ENCODE measurements around the gene MYCBP2. TPM values are rescaled to one million over a fixed set of nuclear protein-coding genes. Genes with fewer than 3 reads are reported as not detected.

Gene MYCBP2
- total RNA-seq, 6 donors from 2014 or later, result 83.3 to 288 (median 127) TPM

DNA sequence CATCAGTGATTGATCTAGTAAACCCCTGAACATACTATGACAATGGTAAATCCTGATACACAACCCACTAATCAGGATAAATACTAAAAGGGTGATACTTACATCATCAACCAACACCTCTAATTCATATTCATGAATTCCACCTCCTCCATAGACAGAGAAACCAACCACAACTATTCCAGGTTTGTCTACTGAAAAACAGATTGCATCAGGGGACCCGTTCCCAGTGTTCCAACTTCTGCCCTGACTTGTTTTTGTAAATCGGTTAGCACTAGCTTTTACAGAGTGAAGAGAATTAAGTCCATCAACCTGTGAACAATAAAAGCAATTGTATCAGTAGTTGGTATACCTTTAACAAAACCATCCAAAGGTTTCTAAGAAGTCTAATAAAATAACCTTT is 149.2 kb downstream of the MYCBP2 start:
- H3K27ac ChIP-seq, result no peak overlapping the region
- no peaks in the 10 kb centered on the region for H3K4me1 ChIP-seq
- no peak overlapping the region for H3K4me3 ChIP-seq
- ATAC-seq (ENCODE audit: low FRiP score in 2 of 2) (no peak), DNase-seq (no peak)
- no peaks in the 10 kb centered on the region for H3K9me3 ChIP-seq
- TF ChIP-seq, protein P1, sequence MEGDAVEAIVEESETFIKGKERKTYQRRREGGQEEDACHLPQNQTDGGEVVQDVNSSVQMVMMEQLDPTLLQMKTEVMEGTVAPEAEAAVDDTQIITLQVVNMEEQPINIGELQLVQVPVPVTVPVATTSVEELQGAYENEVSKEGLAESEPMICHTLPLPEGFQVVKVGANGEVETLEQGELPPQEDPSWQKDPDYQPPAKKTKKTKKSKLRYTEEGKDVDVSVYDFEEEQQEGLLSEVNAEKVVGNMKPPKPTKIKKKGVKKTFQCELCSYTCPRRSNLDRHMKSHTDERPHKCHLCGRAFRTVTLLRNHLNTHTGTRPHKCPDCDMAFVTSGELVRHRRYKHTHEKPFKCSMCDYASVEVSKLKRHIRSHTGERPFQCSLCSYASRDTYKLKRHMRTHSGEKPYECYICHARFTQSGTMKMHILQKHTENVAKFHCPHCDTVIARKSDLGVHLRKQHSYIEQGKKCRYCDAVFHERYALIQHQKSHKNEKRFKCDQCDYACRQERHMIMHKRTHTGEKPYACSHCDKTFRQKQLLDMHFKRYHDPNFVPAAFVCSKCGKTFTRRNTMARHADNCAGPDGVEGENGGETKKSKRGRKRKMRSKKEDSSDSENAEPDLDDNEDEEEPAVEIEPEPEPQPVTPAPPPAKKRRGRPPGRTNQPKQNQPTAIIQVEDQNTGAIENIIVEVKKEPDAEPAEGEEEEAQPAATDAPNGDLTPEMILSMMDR (IDR thresholded peaks at IDR 0.05), result no peak
- TF ChIP-seq POLR2AphosphoS5 (IDR thresholded peaks at IDR 0.05), result no peak
- no peak for TF ChIP-seq EP300 (IDR thresholded peaks at IDR 0.05)
- no peak for TF ChIP-seq POLR2A (IDR thresholded peaks at IDR 0.05)
- 95 to 98% methylated on average over 2 of the region's 2 CpGs for WGBS, 2 donors
- no peaks in the 10 kb centered on the region for H3K27me3 ChIP-seq
- peaks cover 12 to 99% (median 58%) of the 10 kb centered on the region in 4 donors for H3K36me3 ChIP-seq

DNA sequence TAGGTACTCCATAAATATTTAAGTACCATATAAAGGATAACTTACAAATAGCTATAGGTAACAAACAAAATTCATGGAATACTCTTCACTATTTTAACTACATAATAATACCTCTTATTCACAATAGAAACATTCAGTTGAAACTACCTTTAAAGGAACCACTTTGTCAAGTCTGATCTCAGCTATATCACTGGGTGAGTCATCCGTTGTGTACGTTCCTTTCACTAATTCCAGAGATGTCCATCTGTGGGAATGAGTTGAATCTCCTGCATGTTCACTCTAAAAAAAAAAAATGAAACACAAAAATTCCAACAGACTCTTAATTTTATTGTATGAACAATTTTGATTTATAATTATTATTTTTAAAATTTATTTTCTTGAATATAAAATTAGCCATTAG is 150.5 kb downstream of the MYCBP2 start:
- Histone ChIP-seq H3K4me1 (no peaks in the 10 kb centered on the region), H3K27me3 (no peaks in the 10 kb centered on the region), H3K4me3 (no peak overlapping the region), H3K9me3 (no peaks in the 10 kb centered on the region), H3K36me3 (peaks cover 12 to 99% (median 67%) of the 10 kb centered on the region in 4 donors), H3K27ac (no peak overlapping the region)
- 94 to 96% methylated on average over 2 of the region's 2 CpGs for WGBS, 2 donors
- DNase-seq, result no peak
- no peak for TF ChIP-seq POLR2A (IDR thresholded peaks at IDR 0.05)
- no peak for ATAC-seq (ENCODE audit: low FRiP score in 2 of 2)

DNA sequence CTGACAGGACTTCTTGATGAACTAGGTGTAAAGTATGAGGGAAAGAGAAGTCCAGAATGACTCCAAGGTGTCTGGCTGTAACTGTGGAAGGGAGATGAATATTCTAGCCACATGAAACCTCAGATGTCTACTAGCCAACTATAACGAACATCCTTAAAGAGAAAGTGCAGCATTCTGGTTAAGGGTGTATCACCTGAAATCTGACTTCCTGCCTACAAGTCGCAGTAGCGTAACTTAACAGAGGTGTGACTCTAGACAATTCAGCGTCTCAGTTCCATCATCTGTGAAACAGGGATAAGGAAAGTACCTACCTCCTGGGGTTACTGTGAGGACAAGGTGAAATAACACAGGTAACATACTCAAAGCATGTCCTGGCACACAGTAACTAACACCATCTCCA is 154.2 kb downstream of the MYCBP2 start:
- H3K36me3 ChIP-seq, result peaks cover 6 to 95% (median 53%) of the 10 kb centered on the region in 4 donors

DNA sequence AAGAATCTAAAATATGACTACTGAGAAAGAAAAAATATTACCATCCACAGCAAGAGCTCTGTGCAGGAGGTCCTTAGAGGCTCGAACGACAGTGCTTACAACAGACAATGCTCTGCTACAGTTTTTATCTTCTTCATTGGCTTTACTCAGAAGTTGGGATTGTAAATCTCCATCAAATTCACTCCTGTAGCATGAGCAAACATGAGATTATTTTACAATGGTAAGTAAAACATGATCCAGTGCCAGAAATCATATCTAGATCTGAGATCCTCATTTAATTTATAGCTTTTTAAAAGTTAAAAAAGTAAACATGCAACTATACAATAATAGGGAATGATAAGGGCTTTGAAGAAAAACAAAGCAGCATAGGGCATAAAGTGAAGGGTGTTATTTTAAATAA is 155.4 kb downstream of the MYCBP2 start:
- Histone ChIP-seq H3K27me3 (no peaks in the 10 kb centered on the region), H3K4me1 (no peaks in the 10 kb centered on the region), H3K27ac (no peak overlapping the region), H3K9me3 (no peaks in the 10 kb centered on the region), H3K4me3 (no peak overlapping the region), H3K36me3 (peaks cover 3 to 91% (median 50%) of the 10 kb centered on the region in 4 donors)
- WGBS, 2 donors, result 94 to 98% methylated on average over 2 of the region's 2 CpGs
- no peak for DNase-seq
- no peak for TF ChIP-seq POLR2AphosphoS5 (IDR thresholded peaks at IDR 0.05)
- TF ChIP-seq, protein P1 (IDR thresholded peaks at IDR 0.05), result no peak
- TF ChIP-seq EP300 (IDR thresholded peaks at IDR 0.05), result no peak
- TF ChIP-seq POLR2A (IDR thresholded peaks at IDR 0.05), result no peak
- ATAC-seq (ENCODE audit: low FRiP score in 2 of 2), result no peak

More for the DNA sequence above, 154.2 kb downstream of the MYCBP2 start:
- H3K27me3 ChIP-seq, result no peaks in the 10 kb centered on the region
- no peak for TF ChIP-seq POLR2A (IDR thresholded peaks at IDR 0.05)
- TF ChIP-seq EP300 (IDR thresholded peaks at IDR 0.05), result no peak
- TF ChIP-seq, protein P1 (IDR thresholded peaks at IDR 0.05), result no peak
- TF ChIP-seq POLR2AphosphoS5 (IDR thresholded peaks at IDR 0.05), result no peak
- H3K9me3 ChIP-seq, result no peaks in the 10 kb centered on the region
- 82 to 90% methylated on average over 4 of the region's 4 CpGs for WGBS, 2 donors
- no peak overlapping the region for H3K4me3 ChIP-seq
- H3K27ac ChIP-seq, result no peak overlapping the region
- DNase-seq (no peak), ATAC-seq (ENCODE audit: low FRiP score in 2 of 2) (no peak)
- H3K4me1 ChIP-seq, result no peaks in the 10 kb centered on the region

DNA sequence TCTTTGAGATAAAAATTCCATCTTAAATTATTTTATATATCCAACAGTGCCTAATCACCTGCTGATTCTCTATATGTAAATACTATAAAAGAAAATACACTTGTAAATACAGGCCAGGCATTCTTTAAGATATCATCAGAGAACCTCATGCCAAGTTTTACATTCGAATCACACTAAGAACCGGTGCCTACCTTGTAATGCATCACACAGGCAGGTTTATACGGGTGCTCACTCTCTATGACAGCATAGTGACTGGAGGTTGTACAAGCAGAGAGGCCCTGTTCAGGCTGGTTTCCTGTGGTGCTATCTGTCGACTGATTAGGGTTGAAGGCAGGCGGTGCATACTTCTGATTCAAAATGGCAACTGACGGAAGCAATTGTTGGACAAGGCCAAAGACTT is 158.7 kb downstream of the MYCBP2 start:
- Histone ChIP-seq H3K4me1 (no peaks in the 10 kb centered on the region), H3K27ac (no peak overlapping the region), H3K27me3 (no peaks in the 10 kb centered on the region), H3K9me3 (no peaks in the 10 kb centered on the region), H3K4me3 (no peak overlapping the region), H3K36me3 (peaks cover 12 to 89% (median 41%) of the 10 kb centered on the region in 4 donors)
- no peak for TF ChIP-seq EP300 (IDR thresholded peaks at IDR 0.05)
- no peak for TF ChIP-seq POLR2A (IDR thresholded peaks at IDR 0.05)
- TF ChIP-seq POLR2AphosphoS5 (IDR thresholded peaks at IDR 0.05), result no peak
- TF ChIP-seq, protein P1 (IDR thresholded peaks at IDR 0.05), result no peak
- ATAC-seq (ENCODE audit: low FRiP score in 2 of 2), result no peak
- 90 to 97% methylated on average over 6 of the region's 6 CpGs for WGBS, 2 donors
- no peak for DNase-seq

All from upper lobe of left lung (tissue), 6 donors.